Measurements from ENCODE around the gene DYNC1LI1.

The DYNC1LI1 gene

GRCh38 chr3:32492684-32493436, 77.8 kb downstream of the DYNC1LI1 start:
- no peak for DNase-seq (ENCODE audit: low read depth in 2 of 2)

- no peak for DNase-seq (ENCODE audit: low read depth in 2 of 2)
Measured at GRCh38 chr3:32488474-32489008, 82.1 kb downstream of the DYNC1LI1 start.

GRCh38 chr3:32487781-32488473, 82.7 kb downstream of the DYNC1LI1 start:
- no peak for DNase-seq (ENCODE audit: low read depth in 2 of 2)

- no peak for DNase-seq (ENCODE audit: low read depth in 2 of 2)
Measured at GRCh38 chr3:32484436-32484835, 86.2 kb downstream of the DYNC1LI1 start.

- DNase-seq (ENCODE audit: low read depth in 2 of 2) = no peak
Measured at GRCh38 chr3:32483772-32484171, 86.9 kb downstream of the DYNC1LI1 start.

- DNase-seq (ENCODE audit: low read depth in 2 of 2) = no peak
Measured at GRCh38 chr3:32482693-32483092, 88.0 kb downstream of the DYNC1LI1 start.

GRCh38 chr3:32481791-32482631, 88.6 kb downstream of the DYNC1LI1 start:
- no peak for DNase-seq (ENCODE audit: low read depth in 2 of 2)

- DNase-seq (ENCODE audit: low read depth in 2 of 2) = no peak
Measured at GRCh38 chr3:32480604-32481003, 90.1 kb downstream of the DYNC1LI1 start.

All from stimulated activated CD8-positive, alpha-beta memory T cell treated with anti-CD3 and anti-CD28 coated beads, Interleukin-7, amount 100 ng/mL, for 4 hours (primary cell).